Endothelial cell of umbilical vein (primary cell): ENCODE results near the gene SGSH. TPM values are rescaled to one million over a fixed set of nuclear protein-coding genes. Genes with fewer than 3 reads are reported as not detected.

ENCODE experiments used
- BruUV-seq: library from RNA; stranded (reverse); fragments of 400-500 nt; replicated peaks from 2 replicates; lab custom pipeline; 2021; lab: Mats Ljungman, UMichigan
- CTCF ChIA-PET: fragments of 300-600, 350-600 bp; sonication (Branson Sonifier 250); formaldehyde crosslinking; loops from one replicate; lab custom pipeline; 2021; ENCODE audit warnings: antibody characterized with exemption, inconsistent platforms; lab: Charles Lee
- POLR2A ChIA-PET: fragments of 300-600, 350-600 bp; sonication (Branson Sonifier 250); formaldehyde crosslinking; loops from one replicate; lab custom pipeline; 2021; ENCODE audit warnings: antibody characterized with exemption, inconsistent platforms; lab: Charles Lee
- DNase-seq: peaks from one replicate; pipeline ENCODE4 v3.0.0-alpha.2; 2011; ENCODE audit warnings: low read depth, low spot score
- FAIRE-seq: peaks from 2 replicates; lab custom pipeline; 2011; peaks lifted over from hg19 to GRCh38; lab: Jason Lieb, UNC
- H2AFZ ChIP-seq: 2 replicates; pipeline ENCODE4 v1.6.0; 2012; ENCODE audit warnings: low read depth, low read length, control low read depth, inconsistent platforms
- H3K27ac ChIP-seq: 2 replicates; pipeline ENCODE4 v1.5.1; 2011; ENCODE audit warnings: low read depth, mild to moderate bottlenecking, control low read depth, low read length, moderate library complexity; ENCODE audit not compliant: insufficient read depth
- H3K27me3 ChIP-seq, 2 experiments: 2 replicates each; pipeline versions ENCODE4 v1.6.0 to v1.6.1; 2011; ENCODE audit warnings: low read length in 2 of 2, mixed read lengths in 1 of 2; ENCODE audit not compliant: control insufficient read depth in 2 of 2, insufficient read depth in 2 of 2
- H3K36me3 ChIP-seq, 2 experiments: 2 replicates in 1 of 2; 3 replicates in 1 of 2; pipeline ENCODE4 v1.5.1; 2011; ENCODE audit warnings: low read length in 2 of 2, mild to moderate bottlenecking in 1 of 2, moderate library complexity in 1 of 2; ENCODE audit not compliant: control insufficient read depth in 2 of 2, insufficient read depth in 2 of 2; ENCODE audit errors: extremely low read depth in 1 of 2
- H3K4me1 ChIP-seq: 3 replicates; pipeline ENCODE4 v1.5.1; 2011; ENCODE audit warnings: mild to moderate bottlenecking, low read length; ENCODE audit not compliant: control insufficient read depth, insufficient read depth; ENCODE audit errors: extremely low read depth
- H3K4me2 ChIP-seq: 2 replicates; pipeline ENCODE4 v1.6.1; 2011; ENCODE audit warnings: low read length, control low read depth, mixed read lengths; ENCODE audit not compliant: insufficient read depth
- H3K4me3 ChIP-seq, 3 experiments: fragments of 200-600 bp in 1 of 3; sonication (generic), shearing (Covaris generic) in 1 of 3; replicated peaks in 1 of 3; 2 replicates each; pipeline ENCODE4 v1.5.1; 2011 to 2016; ENCODE audit warnings: control low read depth in 3 of 3, low read length in 3 of 3, mild to moderate bottlenecking in 2 of 3, inconsistent platforms in 1 of 3, low read depth in 1 of 3, moderate library complexity in 1 of 3; ENCODE audit not compliant: insufficient read depth in 1 of 3
- H3K79me2 ChIP-seq: 2 replicates; pipeline ENCODE4 v1.6.0; 2012; ENCODE audit warnings: low read length, inconsistent platforms; ENCODE audit not compliant: control insufficient read depth, insufficient read depth
- H3K9ac ChIP-seq: replicated peaks from 2 replicates; pipeline ENCODE3; 2011; ENCODE audit warnings: low read length, control low read depth; ENCODE audit not compliant: insufficient read depth; ENCODE audit errors: extremely low read depth
- H3K9me1 ChIP-seq: replicated peaks from 3 replicates; pipeline ENCODE4 v1.6.0; 2011; ENCODE audit warnings: mild to moderate bottlenecking, low read length; ENCODE audit not compliant: control insufficient read depth, insufficient read depth; ENCODE audit errors: extremely low read depth
- H3K9me3 ChIP-seq: replicated peaks from 2 replicates; pipeline ENCODE4 v1.5.1; 2012; ENCODE audit warnings: low read length, inconsistent platforms; ENCODE audit not compliant: control insufficient read depth, insufficient read depth
- H4K20me1 ChIP-seq: replicated peaks from 2 replicates; pipeline ENCODE3; 2011; ENCODE audit warnings: mild to moderate bottlenecking, low read length; ENCODE audit not compliant: control insufficient read depth, insufficient read depth; ENCODE audit errors: extremely low read depth
- CTCF ChIP-seq, 2 donors: IDR thresholded peaks; 1 replicate in 1 of 2; 2 replicates in 1 of 2; pipeline ENCODE4 v1.5.1; 2011; ENCODE audit warnings: low read length in 2 of 2, mild to moderate bottlenecking in 2 of 2, moderate library complexity in 2 of 2, control low read depth in 1 of 2, inconsistent platforms in 1 of 2, low read depth in 1 of 2; ENCODE audit not compliant: insufficient read depth in 1 of 2; ENCODE audit errors: extremely low read depth in 1 of 2
- EZH2 ChIP-seq: IDR thresholded peaks from 2 replicates; pipeline ENCODE4 v1.6.1; 2012; ENCODE audit warnings: borderline replicate concordance, low read depth, mild to moderate bottlenecking, moderate library complexity, low read length, inconsistent platforms; ENCODE audit not compliant: severe bottlenecking
- FOS ChIP-seq: IDR thresholded peaks from 2 replicates; pipeline ENCODE4 v1.6.1; 2011; ENCODE audit warnings: mild to moderate bottlenecking, low read length, moderate library complexity, borderline replicate concordance; ENCODE audit not compliant: insufficient read depth
- GATA2 ChIP-seq: IDR thresholded peaks from 2 replicates; pipeline ENCODE4 v1.7.0; 2011; ENCODE audit warnings: low read depth, mild to moderate bottlenecking, moderate library complexity, mixed read lengths, low read length; ENCODE audit not compliant: insufficient read length, insufficient read depth
- JUN ChIP-seq: IDR thresholded peaks from 2 replicates; pipeline ENCODE4 v1.6.1; 2011; ENCODE audit warnings: borderline replicate concordance, low read depth; ENCODE audit not compliant: insufficient read length, insufficient read depth
- MAX ChIP-seq: IDR thresholded peaks from 2 replicates; pipeline ENCODE4 v1.6.1; 2011; ENCODE audit not compliant: insufficient read depth, insufficient read length
- MYC ChIP-seq: IDR thresholded peaks from one replicate; pipeline ENCODE4 v1.6.1; 2011; ENCODE audit warnings: mild to moderate bottlenecking, low read depth, low read length
- POLR2A ChIP-seq: IDR thresholded peaks from 2 replicates; pipeline ENCODE4 v1.6.1; 2012; ENCODE audit warnings: low read depth, mild to moderate bottlenecking, control low read depth, low read length
- POLR2AphosphoS5 ChIP-seq: IDR thresholded peaks from 2 replicates; pipeline ENCODE4 v1.6.1; 2012; ENCODE audit warnings: low read depth, mild to moderate bottlenecking, control low read depth, low read length, moderate library complexity; ENCODE audit not compliant: insufficient read depth
- dilution Hi-C: fragments of 300-500 bp; cut with MboI; formaldehyde crosslinking; loops from one replicate; pipeline ENCODE4 v1.15.0; 2019; ENCODE audit warnings: low sequenced_read_pairs; ENCODE audit not compliant: extremely low pct_ligation_motif_present
- intact Hi-C: fragments of 100-400 bp; cut with micrococcal nuclease; formaldehyde crosslinking; loops from one replicate; pipeline ENCODE4 v1.10.0; 2022
- polyA plus RNA-seq, 4 experiments: library from polyadenylated mRNA; depleted of rRNA in 3 of 4; stranded (reverse) in 3 of 4; unstranded in 1 of 4; fragments of >200 nt; gene quantifications; 2 replicates each; pipeline versions ENCODE4 v1.2.1 to v1.2.3, GENCODE V29; 2011 to 2012; ENCODE audit warnings: missing spikeins in 1 of 4
- total RNA-seq: library from RNA; stranded (reverse); gene quantifications from 2 replicates; pipeline ENCODE4 v1.2.3, GENCODE V29; 2021

The SGSH gene
- total and polyA plus RNA-seq, 2 donors (not counting 3 experiments of a cell fraction or from before 2014, with no cell fraction given): 81.4 to 217 TPM

GRCh38 chr17:80243526-80244433, 23.6 kb upstream of the SGSH start:
- no peak for FAIRE-seq
- dilution Hi-C loops (no loop called here), intact Hi-C loops (no loop called here)
- Histone ChIP-seq H3K4me3 (no peak overlapping the region), H4K20me1 (no peaks in the 10 kb centered on the region), H3K27ac (no peak overlapping the region), H2AFZ (no peak overlapping the region), H3K9ac (no peak overlapping the region), H3K4me2 (no peak overlapping the region), H3K36me3 (peaks cover 0 to 17% of the 10 kb centered on the region in 2 experiments), H3K9me1 (no peaks in the 10 kb centered on the region), H3K27me3 (no peaks in the 10 kb centered on the region), H3K4me1 (no peaks in the 10 kb centered on the region), H3K79me2 (no peaks in the 10 kb centered on the region), H3K9me3 (no peaks in the 10 kb centered on the region)
- TF ChIP-seq JUN (no peak), FOS (no peak), CTCF (IDR thresholded peaks at IDR 0.05; ENCODE audit: extremely low read depth in 1 of 2, insufficient read depth in 1 of 2, low read depth in 1 of 2, low read length in 2 of 2) (no peak), MYC (no peak), POLR2A (no peak), EZH2 (no peak), GATA2 (no peak), MAX (no peak), POLR2AphosphoS5 (no peak)
- POLR2A ChIA-PET: no interaction called here
- no TSS peak for BruUV-seq
- CTCF ChIA-PET: no interaction called here
- DNase-seq: no peak
